ENCODE data around the gene CSHL1.
"Not testable (repeated sequence)": the region's sequence is repeated elsewhere in the genome, so short reads cannot be mapped to it uniquely, and the experiment has no call there.

- TF ChIP-seq, protein P1, sequence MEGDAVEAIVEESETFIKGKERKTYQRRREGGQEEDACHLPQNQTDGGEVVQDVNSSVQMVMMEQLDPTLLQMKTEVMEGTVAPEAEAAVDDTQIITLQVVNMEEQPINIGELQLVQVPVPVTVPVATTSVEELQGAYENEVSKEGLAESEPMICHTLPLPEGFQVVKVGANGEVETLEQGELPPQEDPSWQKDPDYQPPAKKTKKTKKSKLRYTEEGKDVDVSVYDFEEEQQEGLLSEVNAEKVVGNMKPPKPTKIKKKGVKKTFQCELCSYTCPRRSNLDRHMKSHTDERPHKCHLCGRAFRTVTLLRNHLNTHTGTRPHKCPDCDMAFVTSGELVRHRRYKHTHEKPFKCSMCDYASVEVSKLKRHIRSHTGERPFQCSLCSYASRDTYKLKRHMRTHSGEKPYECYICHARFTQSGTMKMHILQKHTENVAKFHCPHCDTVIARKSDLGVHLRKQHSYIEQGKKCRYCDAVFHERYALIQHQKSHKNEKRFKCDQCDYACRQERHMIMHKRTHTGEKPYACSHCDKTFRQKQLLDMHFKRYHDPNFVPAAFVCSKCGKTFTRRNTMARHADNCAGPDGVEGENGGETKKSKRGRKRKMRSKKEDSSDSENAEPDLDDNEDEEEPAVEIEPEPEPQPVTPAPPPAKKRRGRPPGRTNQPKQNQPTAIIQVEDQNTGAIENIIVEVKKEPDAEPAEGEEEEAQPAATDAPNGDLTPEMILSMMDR (IDR thresholded peaks at IDR 0.05), result not testable (repeated sequence)
- TF ChIP-seq POLR2A (IDR thresholded peaks at IDR 0.05), result not testable (repeated sequence)
Measured at GRCh38 chr17:63869491-63870291, 41.4 kb downstream of the CSHL1 start.
